GM18909 (cell line): ENCODE results near the gene FRAT1.
A peak's percentile ranks its signal among the peaks of the same experiment; 100 is the strongest.
"Not testable (repeated sequence)": the region's sequence is repeated elsewhere in the genome, so short reads cannot be mapped to it uniquely, and the experiment has no call there.

ENCODE experiments used
- ATAC-seq: cut with Tn5 transposase; IDR thresholded peaks from one replicate; pipeline ENCODE4 v1.9.1; 2021; ENCODE audit warnings: mild to moderate bottlenecking; ENCODE audit not compliant: unreplicated experiment, poor library complexity

The FRAT1 gene

GRCh38 chr10:97318772-97319651 lies at the start of gene FRAT1:
Gene FRAT1, plus strand, starts transcription at chr10:97319271. Its CDS starts 183 bp downstream, at chr10:97319454.
- ATAC-seq, result peak; percentile 85

GRCh38 chr10:97270523-97271154 lies 48.4 kb upstream of the FRAT1 start:
- ATAC-seq, result no peak

GRCh38 chr10:97273700-97274099 lies 45.4 kb upstream of the FRAT1 start:
- ATAC-seq, result no peak

DNA sequence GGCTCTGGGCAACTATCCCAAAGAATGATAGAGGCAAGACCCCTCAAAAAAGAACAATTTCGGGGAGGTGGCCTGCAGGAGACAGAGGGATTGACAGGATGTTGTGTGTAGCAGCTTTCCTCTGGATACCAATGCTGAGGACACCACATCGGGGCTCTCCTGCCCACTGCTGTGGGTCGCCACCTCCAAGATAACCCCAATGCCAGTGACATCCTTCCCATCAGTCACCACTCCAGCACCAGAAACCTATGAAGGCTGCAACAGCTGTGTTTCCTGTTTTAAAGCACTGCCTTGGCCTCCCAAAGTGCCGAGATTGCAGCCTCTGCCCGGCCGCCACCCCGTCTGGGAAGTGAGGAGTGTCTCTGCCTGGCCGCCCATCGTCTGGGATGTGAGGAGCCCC lies 44.2 kb upstream of the FRAT1 start:
- ATAC-seq, result no peak

GRCh38 chr10:97277551-97277950 lies 41.5 kb upstream of the FRAT1 start:
- no peak for ATAC-seq

DNA sequence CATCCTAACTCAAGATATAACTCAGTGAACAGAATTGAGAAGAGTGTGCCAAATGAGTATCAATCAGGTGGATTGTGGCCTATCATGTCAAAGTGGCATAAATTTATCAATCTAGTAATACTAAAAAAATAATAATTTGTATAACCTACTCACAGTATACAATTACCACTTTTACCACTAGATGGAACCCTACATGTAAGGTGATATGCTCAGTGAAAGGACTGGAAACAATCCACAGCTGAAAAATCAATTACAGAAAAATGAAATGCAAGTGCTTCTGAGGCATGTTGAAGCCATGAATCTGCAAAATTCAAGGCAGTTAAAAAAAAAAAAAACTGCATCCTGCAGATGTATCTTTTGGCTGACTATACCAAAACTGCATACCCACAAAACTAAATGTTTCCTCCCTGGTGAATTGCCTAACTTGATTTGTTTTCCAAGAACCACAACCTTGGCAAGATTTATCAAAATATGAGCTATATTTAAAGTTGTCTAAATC lies 40.5 kb upstream of the FRAT1 start:
- ATAC-seq, result no peak

GRCh38 chr10:97279121-97279815 lies 39.8 kb upstream of the FRAT1 start:
- no peak for ATAC-seq

DNA sequence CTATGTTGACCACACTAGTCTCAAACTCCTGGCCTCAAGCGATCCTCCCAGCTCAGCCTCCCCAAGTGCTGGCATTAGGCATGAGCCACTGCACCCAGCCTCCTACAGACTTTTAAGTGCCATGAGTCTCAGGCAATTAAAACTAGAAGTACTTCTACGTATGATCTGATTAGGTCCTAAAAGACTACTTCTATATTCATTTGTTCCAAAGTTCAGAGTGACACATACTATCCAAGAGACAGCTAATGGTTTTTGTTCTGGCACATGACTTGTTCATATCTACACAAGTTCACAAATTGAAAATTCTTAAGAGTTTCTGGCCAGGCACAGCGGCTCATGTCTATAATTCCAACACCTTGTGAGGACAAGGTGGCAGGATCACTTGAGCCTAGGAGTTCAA lies 38.3 kb upstream of the FRAT1 start:
- ATAC-seq, result no peak

- not testable (repeated sequence) for ATAC-seq
These were observed 29.0 kb upstream of the FRAT1 start for GRCh38 chr10:97290076-97290475.

DNA sequence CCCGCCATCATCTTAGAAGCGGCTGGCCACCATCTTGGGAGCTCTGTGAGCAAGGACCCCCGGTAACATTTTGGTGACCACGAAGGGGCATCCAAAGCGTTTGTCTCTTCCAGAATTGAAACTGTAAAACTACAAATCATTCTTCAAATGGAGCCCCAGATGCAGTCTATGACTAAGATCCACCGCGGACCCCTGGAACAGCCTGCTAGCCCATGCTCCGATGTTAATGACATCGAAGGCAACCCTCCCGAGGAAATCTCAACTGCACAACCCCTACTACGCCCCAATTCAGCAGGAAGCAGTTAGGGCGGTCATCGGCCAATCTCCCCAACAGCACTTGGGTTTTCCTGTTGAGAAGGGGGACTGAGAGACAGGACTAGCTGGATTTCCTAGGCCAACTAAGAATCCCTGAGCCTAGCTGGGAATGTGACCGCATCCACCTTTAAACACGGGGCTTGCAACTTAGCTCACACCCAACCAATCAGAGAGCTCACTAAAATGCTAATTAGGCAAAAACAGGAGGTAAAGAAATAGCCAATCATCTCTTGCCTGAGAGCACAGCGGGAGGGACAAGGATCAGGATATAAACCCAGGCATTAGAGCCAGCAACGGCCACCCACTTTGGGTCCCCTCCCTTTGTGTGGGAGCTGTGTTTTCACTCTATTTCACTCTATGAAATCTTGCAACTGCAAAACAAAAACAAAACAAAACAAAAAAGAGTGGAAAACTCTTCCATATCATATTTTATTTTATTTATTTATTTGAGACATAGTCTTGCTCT lies 28.3 kb upstream of the FRAT1 start:
- not testable (repeated sequence) for ATAC-seq

GRCh38 chr10:97291357-97292096 lies 27.5 kb upstream of the FRAT1 start:
- no peak for ATAC-seq

GRCh38 chr10:97292097-97292861 lies 26.8 kb upstream of the FRAT1 start, which contains the start of gene ARHGAP19:
Gene ARHGAP19, minus strand, starts transcription at chr10:97292637. Its CDS starts 10 bp downstream, at chr10:97292627.
- ATAC-seq, result peak; percentile 97

DNA sequence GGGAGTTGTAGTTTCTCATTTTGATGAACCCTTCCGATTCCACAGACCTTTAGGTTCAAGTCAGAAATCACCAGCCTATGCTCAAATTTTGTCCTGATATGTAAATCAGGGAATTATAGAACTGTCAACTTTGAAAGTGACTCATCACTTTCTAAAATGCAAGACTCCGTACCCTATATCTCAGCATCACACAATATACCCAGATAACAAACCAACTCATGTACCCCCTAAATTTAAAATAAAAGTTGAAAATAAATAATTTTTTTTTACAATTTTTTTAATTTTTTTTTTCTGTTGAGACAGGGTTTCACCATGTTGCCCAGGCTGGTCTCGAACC lies 26.2 kb upstream of the FRAT1 start:
- ATAC-seq, result no peak

- ATAC-seq, result no peak
These were observed 21.4 kb upstream of the FRAT1 start for GRCh38 chr10:97297556-97298222.

DNA sequence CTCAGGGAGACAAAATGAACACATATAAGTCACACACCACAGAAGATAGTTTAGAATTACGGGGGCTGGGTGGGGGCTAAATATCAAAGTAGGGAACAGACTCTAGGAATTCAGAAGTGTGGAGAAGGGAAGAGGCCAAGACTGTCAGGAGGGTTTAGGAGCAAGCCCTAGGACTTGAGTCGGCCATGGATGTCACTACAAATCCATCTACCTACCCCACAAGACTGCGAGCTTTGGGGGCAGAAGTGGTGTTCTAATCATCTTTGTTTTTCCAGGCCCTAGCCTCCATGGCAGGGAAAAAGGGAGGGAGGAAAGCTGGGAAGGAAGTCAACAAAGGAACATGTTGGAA lies 20.9 kb upstream of the FRAT1 start:
- no peak for ATAC-seq

DNA sequence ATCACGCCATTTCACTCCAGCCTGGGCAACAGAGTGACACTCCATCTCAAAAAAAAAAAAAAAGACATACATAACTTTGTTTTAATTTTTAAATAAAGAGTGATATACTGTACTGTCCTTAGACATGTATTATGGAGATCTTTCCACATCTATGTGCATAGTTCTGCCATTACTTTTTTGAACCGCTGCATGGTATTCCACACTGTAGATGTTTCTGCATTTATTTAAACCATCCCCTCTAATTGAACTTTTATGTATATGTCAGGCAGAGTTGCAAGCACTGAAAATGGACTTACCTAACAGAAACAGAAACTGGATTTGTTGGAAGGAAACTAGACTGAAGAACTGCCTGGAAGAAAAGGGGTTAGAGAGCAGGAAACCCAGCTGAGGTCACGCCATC lies 18.1 kb upstream of the FRAT1 start:
- ATAC-seq, result no peak

DNA sequence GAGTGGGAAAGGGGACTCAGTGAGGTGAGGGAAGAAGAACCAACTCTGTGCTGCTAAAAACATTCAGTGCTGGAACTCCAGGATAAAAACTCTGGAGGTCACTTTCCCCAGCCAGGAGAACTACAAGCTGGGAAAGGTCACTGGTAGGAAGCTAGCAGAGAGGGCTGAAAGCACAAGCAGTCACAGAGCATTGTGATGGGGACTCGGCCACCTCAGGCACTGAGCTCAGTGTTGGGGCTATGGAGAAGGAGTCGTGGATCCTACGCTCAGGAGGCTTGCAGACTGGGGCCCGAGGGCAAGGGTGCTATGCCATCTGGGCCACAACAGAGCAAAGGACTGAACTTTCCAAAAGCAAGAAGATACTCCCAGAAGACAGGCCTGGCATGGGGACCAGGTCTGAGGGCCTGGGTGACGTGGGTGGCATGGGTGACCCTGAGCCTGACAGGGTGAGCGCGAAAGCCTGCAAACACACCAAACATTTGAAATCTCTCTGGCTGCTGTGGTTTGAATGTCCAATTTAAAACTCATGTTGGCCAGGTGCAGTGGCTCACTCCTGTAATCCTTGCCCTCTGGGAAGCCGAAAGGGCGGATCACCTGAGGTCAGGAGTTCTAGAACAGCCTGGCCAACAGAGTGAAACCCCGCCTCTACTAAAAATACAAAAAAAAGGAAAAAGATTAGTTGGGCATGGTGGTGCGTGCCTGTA lies 16.8 kb upstream of the FRAT1 start:
- no peak for ATAC-seq

DNA sequence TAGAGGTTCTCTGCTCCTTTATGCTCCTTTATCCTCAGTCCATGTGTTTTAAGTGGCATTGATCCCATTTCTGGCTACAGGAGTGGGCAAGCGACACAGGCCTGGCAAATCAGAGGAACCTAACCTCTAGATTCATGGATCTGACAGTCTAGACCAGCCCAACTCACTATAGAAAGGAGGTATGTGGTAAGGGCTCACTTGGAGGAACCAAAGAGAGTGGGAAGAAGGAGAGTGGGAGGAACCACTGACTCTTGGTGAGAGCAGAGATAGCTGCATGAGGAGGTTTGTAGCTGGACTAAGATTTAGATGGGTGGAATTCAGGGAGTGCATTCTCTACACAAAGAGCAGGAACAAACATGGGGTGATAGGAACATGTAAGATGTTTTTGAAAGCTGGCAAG lies 11.6 kb upstream of the FRAT1 start:
- no peak for ATAC-seq
